DMS153 treated with DMSO at 0.1 percent for 48 hours (cell line): ENCODE data around the gene ADAMTS2.
"Not testable (repeated sequence)": the region's sequence is repeated elsewhere in the genome, so short reads cannot be mapped to it uniquely, and the experiment has no call there.

Experiments
- DNase-seq: peaks from one replicate; lab custom pipeline; 2025; ENCODE audit not compliant: unreplicated experiment; lab: John Stamatoyannopoulos, UW

Gene ADAMTS2

GRCh38 chr5:179115845-179116524 lies 229.3 kb downstream of the ADAMTS2 start:
- no peak for DNase-seq

- DNase-seq: no peak
Observed at GRCh38 chr5:179115307-179115706, 230.0 kb downstream of the ADAMTS2 start.

GRCh38 chr5:179114756-179115155 lies 230.5 kb downstream of the ADAMTS2 start:
- no peak for DNase-seq

- DNase-seq: no peak
Observed at GRCh38 chr5:179113945-179114641, 231.2 kb downstream of the ADAMTS2 start.

- DNase-seq: no peak
Observed at GRCh38 chr5:179113143-179113530, 232.1 kb downstream of the ADAMTS2 start.

- DNase-seq: no peak
Observed at GRCh38 chr5:179112469-179113142, 232.7 kb downstream of the ADAMTS2 start.

GRCh38 chr5:179111267-179112207 lies 233.7 kb downstream of the ADAMTS2 start:
- no peak for DNase-seq

- DNase-seq: no peak
Observed at GRCh38 chr5:179110528-179110927, 234.7 kb downstream of the ADAMTS2 start.

GRCh38 chr5:179101282-179101681 lies 244.0 kb downstream of the ADAMTS2 start:
- DNase-seq: not testable (repeated sequence)

- DNase-seq: no peak
Observed at GRCh38 chr5:179089502-179089901, 255.8 kb downstream of the ADAMTS2 start.

GRCh38 chr5:179080724-179081123 lies 264.5 kb downstream of the ADAMTS2 start:
- no peak for DNase-seq

- DNase-seq: no peak
Observed at GRCh38 chr5:179079165-179079987, 265.9 kb downstream of the ADAMTS2 start.

GRCh38 chr5:179065703-179066102 lies 279.6 kb downstream of the ADAMTS2 start:
- DNase-seq: no peak

- no peak for DNase-seq
Observed at GRCh38 chr5:179061025-179061424, 284.2 kb downstream of the ADAMTS2 start.
